Endothelial cell of umbilical vein (primary cell): ENCODE data around the gene ARHGAP45. TPM values are rescaled to one million over a fixed set of nuclear protein-coding genes. Genes with fewer than 3 reads are reported as not detected.

Source experiments
- BruUV-seq: library from RNA; stranded (reverse); fragments of 400-500 nt; replicated peaks from 2 replicates; lab custom pipeline; 2021; lab: Mats Ljungman, UMichigan
- CTCF ChIA-PET: fragments of 300-600, 350-600 bp; sonication (Branson Sonifier 250); formaldehyde crosslinking; loops from one replicate; lab custom pipeline; 2021; ENCODE audit warnings: antibody characterized with exemption, inconsistent platforms; lab: Charles Lee
- POLR2A ChIA-PET: fragments of 300-600, 350-600 bp; sonication (Branson Sonifier 250); formaldehyde crosslinking; loops from one replicate; lab custom pipeline; 2021; ENCODE audit warnings: antibody characterized with exemption, inconsistent platforms; lab: Charles Lee
- DNase-seq: peaks from one replicate; pipeline ENCODE4 v3.0.0-alpha.2; 2011; ENCODE audit warnings: low read depth, low spot score
- FAIRE-seq: peaks from 2 replicates; lab custom pipeline; 2011; peaks lifted over from hg19 to GRCh38; lab: Jason Lieb, UNC
- H2AFZ ChIP-seq: 2 replicates; pipeline ENCODE4 v1.6.0; 2012; ENCODE audit warnings: low read depth, low read length, control low read depth, inconsistent platforms
- H3K27ac ChIP-seq: 2 replicates; pipeline ENCODE4 v1.5.1; 2011; ENCODE audit warnings: low read depth, mild to moderate bottlenecking, control low read depth, low read length, moderate library complexity; ENCODE audit not compliant: insufficient read depth
- H3K27me3 ChIP-seq, 2 experiments: 2 replicates each; pipeline versions ENCODE4 v1.6.0 to v1.6.1; 2011; ENCODE audit warnings: low read length in 2 of 2, mixed read lengths in 1 of 2; ENCODE audit not compliant: control insufficient read depth in 2 of 2, insufficient read depth in 2 of 2
- H3K36me3 ChIP-seq, 2 experiments: 2 replicates in 1 of 2; 3 replicates in 1 of 2; pipeline ENCODE4 v1.5.1; 2011; ENCODE audit warnings: low read length in 2 of 2, mild to moderate bottlenecking in 1 of 2, moderate library complexity in 1 of 2; ENCODE audit not compliant: control insufficient read depth in 2 of 2, insufficient read depth in 2 of 2; ENCODE audit errors: extremely low read depth in 1 of 2
- H3K4me1 ChIP-seq: 3 replicates; pipeline ENCODE4 v1.5.1; 2011; ENCODE audit warnings: mild to moderate bottlenecking, low read length; ENCODE audit not compliant: control insufficient read depth, insufficient read depth; ENCODE audit errors: extremely low read depth
- H3K4me2 ChIP-seq: 2 replicates; pipeline ENCODE4 v1.6.1; 2011; ENCODE audit warnings: low read length, control low read depth, mixed read lengths; ENCODE audit not compliant: insufficient read depth
- H3K4me3 ChIP-seq, 3 experiments: fragments of 200-600 bp in 1 of 3; sonication (generic), shearing (Covaris generic) in 1 of 3; replicated peaks in 1 of 3; 2 replicates each; pipeline ENCODE4 v1.5.1; 2011 to 2016; ENCODE audit warnings: control low read depth in 3 of 3, low read length in 3 of 3, mild to moderate bottlenecking in 2 of 3, inconsistent platforms in 1 of 3, low read depth in 1 of 3, moderate library complexity in 1 of 3; ENCODE audit not compliant: insufficient read depth in 1 of 3
- H3K79me2 ChIP-seq: 2 replicates; pipeline ENCODE4 v1.6.0; 2012; ENCODE audit warnings: low read length, inconsistent platforms; ENCODE audit not compliant: control insufficient read depth, insufficient read depth
- H3K9ac ChIP-seq: replicated peaks from 2 replicates; pipeline ENCODE3; 2011; ENCODE audit warnings: low read length, control low read depth; ENCODE audit not compliant: insufficient read depth; ENCODE audit errors: extremely low read depth
- H3K9me1 ChIP-seq: replicated peaks from 3 replicates; pipeline ENCODE4 v1.6.0; 2011; ENCODE audit warnings: mild to moderate bottlenecking, low read length; ENCODE audit not compliant: control insufficient read depth, insufficient read depth; ENCODE audit errors: extremely low read depth
- H3K9me3 ChIP-seq: replicated peaks from 2 replicates; pipeline ENCODE4 v1.5.1; 2012; ENCODE audit warnings: low read length, inconsistent platforms; ENCODE audit not compliant: control insufficient read depth, insufficient read depth
- H4K20me1 ChIP-seq: replicated peaks from 2 replicates; pipeline ENCODE3; 2011; ENCODE audit warnings: mild to moderate bottlenecking, low read length; ENCODE audit not compliant: control insufficient read depth, insufficient read depth; ENCODE audit errors: extremely low read depth
- CTCF ChIP-seq, 2 donors: IDR thresholded peaks; 1 replicate in 1 of 2; 2 replicates in 1 of 2; pipeline ENCODE4 v1.5.1; 2011; ENCODE audit warnings: low read length in 2 of 2, mild to moderate bottlenecking in 2 of 2, moderate library complexity in 2 of 2, control low read depth in 1 of 2, inconsistent platforms in 1 of 2, low read depth in 1 of 2; ENCODE audit not compliant: insufficient read depth in 1 of 2; ENCODE audit errors: extremely low read depth in 1 of 2
- EZH2 ChIP-seq: IDR thresholded peaks from 2 replicates; pipeline ENCODE4 v1.6.1; 2012; ENCODE audit warnings: borderline replicate concordance, low read depth, mild to moderate bottlenecking, moderate library complexity, low read length, inconsistent platforms; ENCODE audit not compliant: severe bottlenecking
- FOS ChIP-seq: IDR thresholded peaks from 2 replicates; pipeline ENCODE4 v1.6.1; 2011; ENCODE audit warnings: mild to moderate bottlenecking, low read length, moderate library complexity, borderline replicate concordance; ENCODE audit not compliant: insufficient read depth
- GATA2 ChIP-seq: IDR thresholded peaks from 2 replicates; pipeline ENCODE4 v1.7.0; 2011; ENCODE audit warnings: low read depth, mild to moderate bottlenecking, moderate library complexity, mixed read lengths, low read length; ENCODE audit not compliant: insufficient read length, insufficient read depth
- JUN ChIP-seq: IDR thresholded peaks from 2 replicates; pipeline ENCODE4 v1.6.1; 2011; ENCODE audit warnings: borderline replicate concordance, low read depth; ENCODE audit not compliant: insufficient read length, insufficient read depth
- MYC ChIP-seq: IDR thresholded peaks from one replicate; pipeline ENCODE4 v1.6.1; 2011; ENCODE audit warnings: mild to moderate bottlenecking, low read depth, low read length
- POLR2A ChIP-seq: IDR thresholded peaks from 2 replicates; pipeline ENCODE4 v1.6.1; 2012; ENCODE audit warnings: low read depth, mild to moderate bottlenecking, control low read depth, low read length
- POLR2AphosphoS5 ChIP-seq: IDR thresholded peaks from 2 replicates; pipeline ENCODE4 v1.6.1; 2012; ENCODE audit warnings: low read depth, mild to moderate bottlenecking, control low read depth, low read length, moderate library complexity; ENCODE audit not compliant: insufficient read depth
- dilution Hi-C: fragments of 300-500 bp; cut with MboI; formaldehyde crosslinking; loops from one replicate; pipeline ENCODE4 v1.15.0; 2019; ENCODE audit warnings: low sequenced_read_pairs; ENCODE audit not compliant: extremely low pct_ligation_motif_present
- intact Hi-C: fragments of 100-400 bp; cut with micrococcal nuclease; formaldehyde crosslinking; loops from one replicate; pipeline ENCODE4 v1.10.0; 2022
- polyA plus RNA-seq, 4 experiments: library from polyadenylated mRNA; depleted of rRNA in 3 of 4; stranded (reverse) in 3 of 4; unstranded in 1 of 4; fragments of >200 nt; gene quantifications; 2 replicates each; pipeline versions ENCODE4 v1.2.1 to v1.2.3, GENCODE V29; 2011 to 2012; ENCODE audit warnings: missing spikeins in 1 of 4
- total RNA-seq: library from RNA; stranded (reverse); gene quantifications from 2 replicates; pipeline ENCODE4 v1.2.3, GENCODE V29; 2021
- TF ChIP-seq, protein P1 (sequence below): IDR thresholded peaks from 2 replicates; pipeline ENCODE4 v1.6.1; 2011; ENCODE audit not compliant: insufficient read depth, insufficient read length

The ARHGAP45 gene
- total and polyA plus RNA-seq, 2 donors (not counting 3 experiments of a cell fraction or from before 2014, with no cell fraction given), result 7.5 to 10.4 TPM

- Histone ChIP-seq H3K36me3 (no peaks in the 10 kb centered on the region), H3K9me3 (no peaks in the 10 kb centered on the region), H3K4me2 (no peak overlapping the region), H3K4me3 (no peak overlapping the region), H4K20me1 (no peaks in the 10 kb centered on the region), H3K27me3 (no peaks in the 10 kb centered on the region), H3K4me1 (peaks cover 24% of the 10 kb centered on the region), H3K79me2 (no peaks in the 10 kb centered on the region), H2AFZ (no peak overlapping the region), H3K9me1 (no peaks in the 10 kb centered on the region), H3K9ac (no peak overlapping the region), H3K27ac (no peak overlapping the region)
- no peak for FAIRE-seq
- BruUV-seq, result no TSS peak
- ChIA-PET CTCF (interaction anchor here (1.0 to 1.9 kb wide), 14 partner anchors 9 to 150 kb away, joined by 3 to 13 read pairs (median 6); partner anchors contain the start of genes CNN2 and GPX4), POLR2A (interaction anchor here (0.8 to 1.2 kb wide), 2 partner anchors 35 to 38 kb away, joined by 3 to 4 read pairs; no protein-coding TSS in a partner anchor)
- dilution Hi-C loops (no loop called here), intact Hi-C loops (no loop called here)
- DNase-seq, result no peak
- TF ChIP-seq CTCF (IDR thresholded peaks at IDR 0.05; ENCODE audit: extremely low read depth in 1 of 2, insufficient read depth in 1 of 2, low read depth in 1 of 2, low read length in 2 of 2) (no peak), JUN (no peak), POLR2AphosphoS5 (no peak), GATA2 (no peak), POLR2A (no peak), MYC (no peak), EZH2 (no peak), FOS (no peak)
- TF ChIP-seq, protein P1, sequence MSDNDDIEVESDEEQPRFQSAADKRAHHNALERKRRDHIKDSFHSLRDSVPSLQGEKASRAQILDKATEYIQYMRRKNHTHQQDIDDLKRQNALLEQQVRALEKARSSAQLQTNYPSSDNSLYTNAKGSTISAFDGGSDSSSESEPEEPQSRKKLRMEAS, result no peak
Observed at GRCh38 chr19:1063909-1064660, 2.9 kb upstream of the ARHGAP45 start.
